ENCODE results near the gene SGMS1. TPM values are rescaled to one million over a fixed set of nuclear protein-coding genes. Genes with fewer than 3 reads are reported as not detected.

Gene SGMS1
- total and polyA plus RNA-seq, 7 donors: 3.5 to 81.3 (median 55.7) TPM

GRCh38 chr10:50513956-50514355 lies 109.8 kb downstream of the SGMS1 start:
- H3K27me3 ChIP-seq: no peaks in the 10 kb centered on the region
- no peak for TF ChIP-seq POLR2AphosphoS5 (IDR thresholded peaks at IDR 0.05)
- no peak for TF ChIP-seq POLR2A (IDR thresholded peaks at IDR 0.05)
- no peak for TF ChIP-seq EP300 (IDR thresholded peaks at IDR 0.05)
- no peak for DNase-seq
- H3K36me3 ChIP-seq: peaks cover 0 to 3% (median 0%) of the 10 kb centered on the region in 4 donors
- H3K9me3 ChIP-seq: no peaks in the 10 kb centered on the region
- H3K4me3 ChIP-seq: no peak overlapping the region
- peaks cover 0 to 23% (median 19%) of the 10 kb centered on the region in 4 donors for H3K4me1 ChIP-seq
- intact Hi-C loops (cut with DNase I): no loop called here
- no peak overlapping the region for H3K27ac ChIP-seq
- 78 to 92% methylated on average over 5 of the region's 5 CpGs for WGBS, 2 donors

GRCh38 chr10:50512743-50513416 lies 110.9 kb downstream of the SGMS1 start:
- intact Hi-C loops (cut with DNase I): no loop called here
- H3K27ac ChIP-seq: peak overlapping the region in 2 of 4 donors; percentile 20 to 22
- H3K36me3 ChIP-seq: no peaks in the 10 kb centered on the region
- DNase-seq: no peak
- H3K27me3 ChIP-seq: no peaks in the 10 kb centered on the region
- TF ChIP-seq EP300 (IDR thresholded peaks at IDR 0.05) (no peak), CTCF (IDR thresholded peaks at IDR 0.05) (no peak), POLR2AphosphoS5 (IDR thresholded peaks at IDR 0.05) (no peak), POLR2A (IDR thresholded peaks at IDR 0.05) (no peak)
- H3K4me1 ChIP-seq: peaks cover 0 to 27% (median 19%) of the 10 kb centered on the region in 4 donors
- H3K9me3 ChIP-seq: no peaks in the 10 kb centered on the region
- 80 to 90% methylated on average over 3 of the region's 3 CpGs for WGBS, 2 donors
- no peak overlapping the region for H3K4me3 ChIP-seq

GRCh38 chr10:50512214-50512595 lies 111.6 kb downstream of the SGMS1 start:
- DNase-seq: no peak
- WGBS, 2 donors: 84 to 86% methylated on average over 1 of the region's 1 CpG
- H3K27me3 ChIP-seq: no peaks in the 10 kb centered on the region
- intact Hi-C loops (cut with DNase I): no loop called here
- H3K36me3 ChIP-seq: no peaks in the 10 kb centered on the region
- no peak overlapping the region for H3K4me3 ChIP-seq
- TF ChIP-seq EP300 (IDR thresholded peaks at IDR 0.05) (no peak), CTCF (IDR thresholded peaks at IDR 0.05) (no peak), POLR2A (IDR thresholded peaks at IDR 0.05) (no peak), POLR2AphosphoS5 (IDR thresholded peaks at IDR 0.05) (no peak)
- no peaks in the 10 kb centered on the region for H3K9me3 ChIP-seq
- peaks cover 0 to 27% (median 19%) of the 10 kb centered on the region in 4 donors for H3K4me1 ChIP-seq
- peak overlapping the region in 3 of 4 donors; percentile 20 to 45 (median 22) for H3K27ac ChIP-seq

- no peak for TF ChIP-seq POLR2A (IDR thresholded peaks at IDR 0.05)
- Histone ChIP-seq H3K4me1 (peaks cover 0 to 27% (median 19%) of the 10 kb centered on the region in 4 donors), H3K4me3 (no peak overlapping the region), H3K27me3 (no peaks in the 10 kb centered on the region), H3K36me3 (no peaks in the 10 kb centered on the region), H3K9me3 (no peaks in the 10 kb centered on the region), H3K27ac (peak overlapping the region in 3 of 4 donors; percentile 20 to 45 (median 22))
- WGBS, 2 donors: 74 to 88% methylated on average over 5 of the region's 5 CpGs
- intact Hi-C loops (cut with DNase I): no loop called here
- no peak for DNase-seq
Observed at GRCh38 chr10:50511492-50512213, 112.1 kb downstream of the SGMS1 start.

- H3K36me3 ChIP-seq: no peaks in the 10 kb centered on the region
- no peaks in the 10 kb centered on the region for H3K9me3 ChIP-seq
- peaks cover 0 to 27% (median 19%) of the 10 kb centered on the region in 4 donors for H3K4me1 ChIP-seq
- no peak overlapping the region for H3K4me3 ChIP-seq
- no peaks in the 10 kb centered on the region for H3K27me3 ChIP-seq
- 79 to 83% methylated on average over 3 of the region's 3 CpGs for WGBS, 2 donors
- intact Hi-C loops (cut with DNase I): no loop called here
- no peak for TF ChIP-seq POLR2A (IDR thresholded peaks at IDR 0.05)
- TF ChIP-seq POLR2AphosphoS5 (IDR thresholded peaks at IDR 0.05): no peak
- no peak for TF ChIP-seq CTCF (IDR thresholded peaks at IDR 0.05)
- TF ChIP-seq EP300 (IDR thresholded peaks at IDR 0.05): no peak
- H3K27ac ChIP-seq: peak overlapping the region in 1 of 4 donors; percentile 20
- DNase-seq: no peak
Observed at GRCh38 chr10:50510517-50511473, 113.0 kb downstream of the SGMS1 start.
